Esophagus squamous epithelium (tissue), 5 donors: ENCODE results near the gene CSPG5. TPM values are rescaled to one million over a fixed set of nuclear protein-coding genes. Genes with fewer than 3 reads are reported as not detected.

Experiments used
- DNase-seq: peaks from one replicate; lab custom pipeline; 2025; lab: John Stamatoyannopoulos, UW
- H3K27ac ChIP-seq, 4 donors: fragments of 200-600 bp; sonication (generic); one replicate each; pipeline ENCODE4 v1.5.1; 2016 to 2019; ENCODE audit warnings: mild to moderate bottlenecking in 1 of 4
- H3K27me3 ChIP-seq, 4 donors: fragments of 200-600 bp; sonication (generic); 1 replicate in 3 of 4; 2 replicates in 1 of 4; pipeline versions ENCODE4 v1.5.1 to v1.6.0; 2017 to 2021; ENCODE audit warnings: antibody characterized with exemption in 1 of 4
- H3K36me3 ChIP-seq, 3 donors: fragments of 200-600 bp; sonication (generic); one replicate each; pipeline ENCODE4 v1.5.1; 2016 to 2019
- H3K4me1 ChIP-seq, 3 donors: fragments of 200-600 bp; sonication (generic); one replicate each; pipeline ENCODE4 v1.5.1; 2017 to 2019
- H3K4me3 ChIP-seq, 4 donors: fragments of 200-600 bp; sonication (generic); 1 replicate in 3 of 4; 2 replicates in 1 of 4; pipeline ENCODE4 v1.5.1; 2016 to 2019; ENCODE audit warnings: mild to moderate bottlenecking in 2 of 4, moderate library complexity in 1 of 4
- H3K9me3 ChIP-seq, 3 donors: fragments of 200-600 bp; sonication (generic); one replicate each; pipeline ENCODE4 v1.5.1; 2016 to 2019
- CTCF ChIP-seq, 6 experiments: fragments of 450-650 bp in 4 of 6; fragments of 200-600 bp in 2 of 6; sonication (generic) in 2 of 6; IDR thresholded peaks; one replicate each; pipeline ENCODE4 v1.5.1; 2016 to 2019; ENCODE audit warnings: antibody characterized with exemption in 6 of 6, mild to moderate bottlenecking in 4 of 6, moderate library complexity in 4 of 6
- POLR2A ChIP-seq, 4 donors: fragments of 450-650 bp; IDR thresholded peaks; one replicate each; pipeline ENCODE4 v1.6.1; 2017; ENCODE audit warnings: antibody characterized with exemption in 4 of 4, mild to moderate bottlenecking in 4 of 4, moderate library complexity in 3 of 4
- WGBS, 2 donors: methylation state at CpG; one replicate each; pipeline ENCODE4 v1.1.5; 2018; 5-methylcytosine and 5-hydroxymethylcytosine counted together
- intact Hi-C: fragments of 100-400 bp; cut with DNase I; formaldehyde crosslinking; loops from one replicate; pipeline ENCODE4 v1.15.0; 2022
- total RNA-seq, 4 donors: library from RNA; depleted of rRNA; stranded (reverse); fragments of >200 nt; gene quantifications; one replicate each; pipeline ENCODE4 v1.1.0, GENCODE V29; 2016
- donor health status: DM: yes; HTN: yes; CAD: no.

CSPG5 gene
- total RNA-seq, 4 donors from 2014 or later: 0.19 to 0.32 (median 0.31) TPM; not detected in 1

GRCh38 chr3:47536221-47536891 lies 42.3 kb downstream of the CSPG5 start:
- peaks cover 0 to 24% (median 6%) of the 10 kb centered on the region in 3 donors for H3K4me1 ChIP-seq
- H3K4me3 ChIP-seq: no peak overlapping the region
- intact Hi-C loops: no loop called here
- DNase-seq: no peak
- peaks cover 0 to 53% (median 0%) of the 10 kb centered on the region in 4 donors for H3K27me3 ChIP-seq
- no peaks in the 10 kb centered on the region for H3K36me3 ChIP-seq
- no peaks in the 10 kb centered on the region for H3K9me3 ChIP-seq
- H3K27ac ChIP-seq: no peak overlapping the region
- WGBS, 2 donors: 100% methylated on average over 1 to 7 of the region's 19 CpGs
- TF ChIP-seq POLR2A (IDR thresholded peaks at IDR 0.05) (no peak), CTCF (IDR thresholded peaks at IDR 0.05) (no peak)

DNA sequence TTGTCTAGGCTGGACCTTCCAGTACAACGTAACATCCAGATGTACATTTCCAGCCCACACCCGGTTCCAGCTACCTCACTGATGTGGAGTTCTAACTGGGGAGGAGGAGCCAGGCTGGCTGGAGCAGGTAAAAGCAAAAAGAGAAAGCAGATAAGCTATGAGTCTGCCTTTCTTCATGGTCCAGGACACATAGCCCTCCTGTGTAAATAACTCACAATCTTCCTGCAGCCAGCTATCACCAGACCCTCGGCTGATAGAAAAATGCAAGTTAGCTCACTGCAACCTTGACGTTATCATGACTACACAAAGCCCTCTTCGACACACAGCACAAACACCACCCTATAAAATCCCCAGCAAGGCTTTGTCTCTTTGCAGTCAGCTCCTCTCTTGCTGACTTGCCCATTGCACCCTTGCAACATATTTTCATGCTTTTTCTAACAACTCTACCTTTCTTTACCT lies 44.6 kb downstream of the CSPG5 start:
- intact Hi-C loops: no loop called here
- 30 to 51% methylated on average over 5 of the region's 5 CpGs for WGBS, 2 donors
- Histone ChIP-seq H3K9me3 (no peaks in the 10 kb centered on the region), H3K27me3 (peaks cover 0 to 42% (median 0%) of the 10 kb centered on the region in 4 donors), H3K27ac (peak overlapping the region in 1 of 4 donors; percentile 51), H3K36me3 (no peaks in the 10 kb centered on the region), H3K4me1 (peaks cover 0 to 15% (median 0%) of the 10 kb centered on the region in 3 donors), H3K4me3 (no peak overlapping the region)
- no peak for DNase-seq
- no peak for TF ChIP-seq CTCF (IDR thresholded peaks at IDR 0.05)
- TF ChIP-seq POLR2A (IDR thresholded peaks at IDR 0.05): no peak

DNA sequence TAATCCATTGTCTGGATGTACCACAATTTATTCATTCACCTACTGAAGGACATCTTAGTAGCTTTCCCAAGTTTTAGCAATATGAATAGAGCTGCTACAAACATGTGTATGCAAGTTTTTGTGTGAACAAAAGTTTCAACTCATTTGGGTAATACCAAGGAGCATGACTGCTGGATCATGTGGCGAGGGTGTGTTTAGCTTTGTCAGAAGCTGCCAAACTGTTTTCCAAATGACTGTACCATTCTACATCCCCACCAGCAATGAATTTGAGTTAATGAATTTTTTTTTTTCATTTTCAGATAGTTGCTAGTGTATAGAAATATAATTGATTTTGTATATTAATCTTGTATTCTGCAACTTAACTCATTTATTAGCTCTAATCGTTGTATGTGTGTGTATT lies 45.2 kb downstream of the CSPG5 start:
- Histone ChIP-seq H3K4me1 (peaks cover 0 to 15% (median 0%) of the 10 kb centered on the region in 3 donors), H3K4me3 (no peak overlapping the region), H3K9me3 (no peaks in the 10 kb centered on the region), H3K27ac (peak overlapping the region in 2 of 4 donors; percentile 51 to 65), H3K36me3 (no peaks in the 10 kb centered on the region), H3K27me3 (peaks cover 0 to 37% (median 0%) of the 10 kb centered on the region in 4 donors)
- 27 to 52% methylated on average over 2 of the region's 2 CpGs for WGBS, 2 donors
- intact Hi-C loops: no loop called here
- no peak for TF ChIP-seq POLR2A (IDR thresholded peaks at IDR 0.05)
- TF ChIP-seq CTCF (IDR thresholded peaks at IDR 0.05): no peak
- no peak for DNase-seq

GRCh38 chr3:47527952-47528725 lies 50.5 kb downstream of the CSPG5 start:
- Histone ChIP-seq H3K27ac (peak overlapping the region in 1 of 4 donors; percentile 55), H3K4me1 (peaks cover 0 to 12% (median 3%) of the 10 kb centered on the region in 3 donors), H3K36me3 (no peaks in the 10 kb centered on the region), H3K4me3 (no peak overlapping the region), H3K9me3 (peaks cover 0 to 9% (median 0%) of the 10 kb centered on the region in 3 donors), H3K27me3 (no peaks in the 10 kb centered on the region)
- TF ChIP-seq CTCF (IDR thresholded peaks at IDR 0.05): no peak
- DNase-seq: no peak
- 40 to 65% methylated on average over 6 of the region's 6 CpGs for WGBS, 2 donors
- intact Hi-C loops: no loop called here

GRCh38 chr3:47525617-47526016 lies 53.0 kb downstream of the CSPG5 start:
- peaks cover 0 to 9% (median 0%) of the 10 kb centered on the region in 3 donors for H3K9me3 ChIP-seq
- intact Hi-C loops: no loop called here
- TF ChIP-seq POLR2A (IDR thresholded peaks at IDR 0.05) (no peak), CTCF (IDR thresholded peaks at IDR 0.05) (no peak)
- WGBS, 2 donors: 78 to 90% methylated on average over 2 to 4 of the region's 4 CpGs
- H3K4me3 ChIP-seq: no peak overlapping the region
- no peak overlapping the region for H3K27ac ChIP-seq
- peaks cover 0 to 17% (median 6%) of the 10 kb centered on the region in 3 donors for H3K4me1 ChIP-seq
- no peaks in the 10 kb centered on the region for H3K36me3 ChIP-seq
- no peak for DNase-seq
- H3K27me3 ChIP-seq: no peaks in the 10 kb centered on the region
